ENCODE results near the gene ZNF148. TPM values are rescaled to one million over a fixed set of nuclear protein-coding genes. Genes with fewer than 3 reads are reported as not detected.

ZNF148 gene
- total RNA-seq, 1 donor from 2014 or later, result 45.7 TPM

DNA sequence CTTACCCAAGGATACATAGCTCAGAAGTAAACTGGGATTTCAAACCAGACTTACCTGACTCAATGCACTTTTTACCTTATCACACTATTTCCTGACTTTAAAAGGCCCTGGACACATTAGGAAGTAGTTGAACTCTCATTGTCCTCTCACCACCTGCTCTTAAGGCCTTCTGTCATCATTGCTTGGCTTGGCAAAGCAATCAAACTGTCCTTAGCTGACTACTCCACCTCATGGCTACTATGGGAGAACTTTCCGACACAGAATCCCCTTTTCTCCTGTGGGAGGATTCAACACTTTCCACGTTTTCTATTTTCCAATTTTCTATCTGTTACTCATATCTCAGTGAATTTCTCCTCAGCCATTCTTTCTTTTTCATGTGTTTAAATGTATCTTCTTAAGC lies 55.4 kb downstream of the ZNF148 start:
- H3K4me3 ChIP-seq, result no peak overlapping the region

DNA sequence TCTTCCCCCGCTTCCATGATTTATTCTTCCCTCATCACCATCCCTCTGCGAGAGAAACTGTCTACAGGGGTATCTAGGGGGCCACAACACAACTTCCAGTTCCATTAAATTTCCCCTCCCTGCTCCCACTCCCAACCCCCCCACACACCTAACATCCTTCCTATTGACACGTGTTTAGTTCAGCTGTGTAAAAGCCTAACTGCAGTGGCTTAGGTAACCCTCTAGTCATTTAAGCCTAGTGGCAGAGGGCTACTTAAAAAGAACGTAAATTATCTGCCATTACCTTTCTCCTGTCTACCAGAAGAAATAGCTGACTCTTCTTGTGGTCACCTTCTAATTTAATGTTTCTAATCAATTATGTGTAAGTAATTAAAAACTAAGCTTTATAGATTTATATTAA lies 56.3 kb downstream of the ZNF148 start:
- Histone ChIP-seq H3K9me3 (replicated peaks) (no peaks in the 10 kb centered on the region), H3K27ac (replicated peaks) (no peak overlapping the region), H3K4me3 (no peak overlapping the region), H3K4me1 (no peaks in the 10 kb centered on the region), H3K27me3 (ENCODE audit: low read depth) (no peaks in the 10 kb centered on the region), H3K36me3 (peaks cover 15% of the 10 kb centered on the region)
- no peak for DNase-seq
- intact Hi-C loops (cut with micrococcal nuclease), result no loop called here
- TF ChIP-seq, protein P1, sequence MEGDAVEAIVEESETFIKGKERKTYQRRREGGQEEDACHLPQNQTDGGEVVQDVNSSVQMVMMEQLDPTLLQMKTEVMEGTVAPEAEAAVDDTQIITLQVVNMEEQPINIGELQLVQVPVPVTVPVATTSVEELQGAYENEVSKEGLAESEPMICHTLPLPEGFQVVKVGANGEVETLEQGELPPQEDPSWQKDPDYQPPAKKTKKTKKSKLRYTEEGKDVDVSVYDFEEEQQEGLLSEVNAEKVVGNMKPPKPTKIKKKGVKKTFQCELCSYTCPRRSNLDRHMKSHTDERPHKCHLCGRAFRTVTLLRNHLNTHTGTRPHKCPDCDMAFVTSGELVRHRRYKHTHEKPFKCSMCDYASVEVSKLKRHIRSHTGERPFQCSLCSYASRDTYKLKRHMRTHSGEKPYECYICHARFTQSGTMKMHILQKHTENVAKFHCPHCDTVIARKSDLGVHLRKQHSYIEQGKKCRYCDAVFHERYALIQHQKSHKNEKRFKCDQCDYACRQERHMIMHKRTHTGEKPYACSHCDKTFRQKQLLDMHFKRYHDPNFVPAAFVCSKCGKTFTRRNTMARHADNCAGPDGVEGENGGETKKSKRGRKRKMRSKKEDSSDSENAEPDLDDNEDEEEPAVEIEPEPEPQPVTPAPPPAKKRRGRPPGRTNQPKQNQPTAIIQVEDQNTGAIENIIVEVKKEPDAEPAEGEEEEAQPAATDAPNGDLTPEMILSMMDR (IDR thresholded peaks at IDR 0.05; ENCODE audit: borderline replicate concordance), result no peak

More for the DNA sequence above, 55.4 kb downstream of the ZNF148 start:
- Histone ChIP-seq H3K9me3 (replicated peaks) (peaks cover 5% of the 10 kb centered on the region), H3K27ac (replicated peaks) (no peak overlapping the region), H3K4me1 (no peaks in the 10 kb centered on the region), H3K27me3 (ENCODE audit: low read depth) (no peaks in the 10 kb centered on the region), H3K36me3 (peaks cover 11% of the 10 kb centered on the region)
- TF ChIP-seq, protein P1 (IDR thresholded peaks at IDR 0.05; ENCODE audit: borderline replicate concordance), result no peak
- intact Hi-C loops (cut with micrococcal nuclease), result no loop called here
- DNase-seq, result no peak

DNA sequence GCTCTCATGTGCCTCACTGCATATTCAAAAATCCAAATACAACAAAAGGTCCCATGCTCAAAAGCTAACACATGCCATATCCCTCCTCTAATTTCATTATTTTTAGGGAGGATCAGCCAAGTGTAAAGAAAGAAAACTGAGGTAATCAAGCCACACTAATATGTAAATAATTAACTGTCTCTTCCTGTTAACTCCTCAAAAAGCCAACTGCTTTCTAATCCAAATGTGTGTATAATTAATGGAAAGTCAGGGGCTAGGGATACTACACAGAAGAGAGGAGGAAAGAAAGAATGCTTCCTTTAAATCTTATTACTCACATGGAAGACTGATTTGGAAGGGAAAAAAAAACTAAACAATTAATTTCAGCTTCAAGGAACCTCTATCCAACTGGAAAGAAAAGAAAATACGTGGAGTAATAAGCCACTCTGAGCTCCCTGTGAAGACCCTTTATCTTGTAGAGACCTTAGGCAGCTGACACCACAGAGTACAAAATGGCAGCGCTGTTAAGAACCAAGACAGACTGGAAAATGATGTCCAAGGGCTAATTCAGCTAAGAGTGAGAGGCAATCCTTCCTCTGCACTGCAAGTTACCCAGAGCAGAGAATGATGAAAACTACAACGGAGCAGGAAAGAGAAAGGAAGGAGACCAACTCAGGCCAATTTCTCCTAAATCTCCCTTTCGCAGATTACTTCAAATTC lies 56.8 kb downstream of the ZNF148 start:
- no peaks in the 10 kb centered on the region for H3K4me1 ChIP-seq
- H3K4me3 ChIP-seq, result no peak overlapping the region
- H3K27ac ChIP-seq (replicated peaks), result no peak overlapping the region
- no peaks in the 10 kb centered on the region for H3K27me3 ChIP-seq (ENCODE audit: low read depth)
- H3K36me3 ChIP-seq, result peaks cover 16% of the 10 kb centered on the region
- H3K9me3 ChIP-seq (replicated peaks), result no peaks in the 10 kb centered on the region
- TF ChIP-seq, protein P1 (IDR thresholded peaks at IDR 0.05; ENCODE audit: borderline replicate concordance), result no peak
- intact Hi-C loops (cut with micrococcal nuclease), result no loop called here
- no peak for DNase-seq

DNA sequence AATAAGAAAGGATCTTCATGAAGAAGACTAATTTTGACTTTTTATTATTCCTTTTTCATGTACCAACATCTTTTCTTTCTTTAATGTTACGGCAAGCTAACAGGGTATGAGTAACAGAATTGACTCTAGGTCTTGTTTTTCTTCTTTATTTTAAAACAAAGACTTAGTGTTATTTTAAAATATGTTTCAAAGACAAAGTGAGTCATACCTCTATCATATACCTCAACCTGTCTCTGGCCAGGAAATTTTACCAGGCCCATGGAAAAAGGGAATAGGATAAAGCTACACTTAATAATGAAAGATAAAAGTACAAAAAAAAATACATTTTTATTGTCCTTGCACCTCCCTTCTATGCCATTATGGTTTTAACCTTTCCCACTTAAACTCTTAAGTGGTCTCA lies 57.4 kb downstream of the ZNF148 start:
- Histone ChIP-seq H3K4me3 (no peak overlapping the region), H3K27ac (replicated peaks) (no peak overlapping the region), H3K4me1 (no peaks in the 10 kb centered on the region), H3K36me3 (peaks cover 22% of the 10 kb centered on the region), H3K27me3 (ENCODE audit: low read depth) (no peaks in the 10 kb centered on the region), H3K9me3 (replicated peaks) (no peaks in the 10 kb centered on the region)
- TF ChIP-seq, protein P1 (IDR thresholded peaks at IDR 0.05; ENCODE audit: borderline replicate concordance), result no peak
- DNase-seq, result no peak
- intact Hi-C loops (cut with micrococcal nuclease), result no loop called here

DNA sequence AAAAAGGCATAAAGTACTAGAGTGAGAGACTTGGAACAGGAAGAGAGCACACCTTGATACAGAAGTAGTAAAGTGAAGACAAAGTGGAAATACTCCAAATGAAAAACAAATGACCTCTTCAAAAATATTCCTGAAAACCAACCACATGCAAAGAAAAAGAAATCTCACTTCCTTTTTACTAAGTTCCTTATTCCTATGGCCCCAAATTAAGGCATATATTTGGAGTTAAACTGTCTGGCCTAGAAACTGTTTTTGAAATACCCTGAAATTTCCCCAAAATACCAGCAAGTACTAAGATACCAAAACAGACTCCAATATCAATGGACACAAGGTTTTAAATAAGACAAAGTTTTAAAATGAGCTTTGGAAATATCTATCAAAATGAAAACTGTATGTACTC lies 58.2 kb downstream of the ZNF148 start:
- H3K9me3 ChIP-seq (replicated peaks), result no peaks in the 10 kb centered on the region
- no peaks in the 10 kb centered on the region for H3K27me3 ChIP-seq (ENCODE audit: low read depth)
- TF ChIP-seq, protein P1 (IDR thresholded peaks at IDR 0.05; ENCODE audit: borderline replicate concordance), result no peak
- H3K4me1 ChIP-seq, result peaks cover 5% of the 10 kb centered on the region
- no peak overlapping the region for H3K27ac ChIP-seq (replicated peaks)
- H3K36me3 ChIP-seq, result peaks cover 22% of the 10 kb centered on the region
- no peak for DNase-seq
- intact Hi-C loops (cut with micrococcal nuclease), result no loop called here
- H3K4me3 ChIP-seq, result no peak overlapping the region
